Activated CD4-positive, alpha-beta T cell treated with anti-CD3 and anti-CD28 coated beads, Interleukin-2, amount 10 ng/mL, durations not matched to agents 24 days and 14 days (primary cell): ENCODE data around the gene NEUROD2. TPM values are rescaled to one million over a fixed set of nuclear protein-coding genes. Genes with fewer than 3 reads are reported as not detected.

Experiments used
- DNase-seq: peaks from one replicate; pipeline ENCODE4 v3.0.0; 2022
- H3K27ac Mint-ChIP-seq: one replicate; pipeline ENCODE4 v1.8.0; 2022; ENCODE audit warnings: mild to moderate bottlenecking, mixed read lengths
- H3K27me3 Mint-ChIP-seq: one replicate; pipeline ENCODE4 v1.8.0; 2022; ENCODE audit warnings: mixed read lengths
- H3K36me3 Mint-ChIP-seq: one replicate; pipeline ENCODE4 v1.8.0; 2022; ENCODE audit warnings: low read depth, mild to moderate bottlenecking, mixed read lengths
- H3K4me1 Mint-ChIP-seq: one replicate; pipeline ENCODE4 v1.8.0; 2021; ENCODE audit warnings: mixed read lengths
- H3K4me3 Mint-ChIP-seq: one replicate; pipeline ENCODE4 v1.8.0; 2022; ENCODE audit warnings: mild to moderate bottlenecking, moderate library complexity, mixed read lengths
- H3K9me3 Mint-ChIP-seq: one replicate; pipeline ENCODE4 v1.8.0; 2021; ENCODE audit warnings: mixed read lengths
- intact Hi-C: fragments of 100-400 bp; cut with micrococcal nuclease; formaldehyde crosslinking; loops from one replicate; pipeline ENCODE4 v1.15.1; 2023
- total RNA-seq: library from RNA; stranded (reverse); gene quantifications from 2 replicates; pipeline ENCODE4 v1.2.3, GENCODE V29; 2022

NEUROD2 gene
- total RNA-seq, 1 donor from 2014 or later: not detected

GRCh38 chr17:39629494-39629880, 21.8 kb upstream of the NEUROD2 start:
- H3K36me3 Mint-ChIP-seq: no peaks in the 10 kb centered on the region
- H3K4me3 Mint-ChIP-seq: no peak overlapping the region
- H3K27ac Mint-ChIP-seq: no peak overlapping the region
- H3K9me3 Mint-ChIP-seq: no peaks in the 10 kb centered on the region
- intact Hi-C loops: no loop called here
- peaks cover 50% of the 10 kb centered on the region for H3K27me3 Mint-ChIP-seq
- no peak for DNase-seq
- H3K4me1 Mint-ChIP-seq: peaks cover 17% of the 10 kb centered on the region

- DNase-seq: no peak
- H3K4me1 Mint-ChIP-seq: peaks cover 16% of the 10 kb centered on the region
- peaks cover 54% of the 10 kb centered on the region for H3K27me3 Mint-ChIP-seq
- no peaks in the 10 kb centered on the region for H3K36me3 Mint-ChIP-seq
- H3K9me3 Mint-ChIP-seq: no peaks in the 10 kb centered on the region
- H3K27ac Mint-ChIP-seq: no peak overlapping the region
- no peak overlapping the region for H3K4me3 Mint-ChIP-seq
- intact Hi-C loops: no loop called here
Measured at GRCh38 chr17:39628655-39629493, 21.2 kb upstream of the NEUROD2 start.

GRCh38 chr17:39627712-39628516, 20.2 kb upstream of the NEUROD2 start:
- Mint-ChIP-seq H3K9me3 (no peaks in the 10 kb centered on the region), H3K4me1 (peaks cover 19% of the 10 kb centered on the region), H3K27ac (no peak overlapping the region), H3K4me3 (no peak overlapping the region), H3K27me3 (peaks cover 56% of the 10 kb centered on the region), H3K36me3 (no peaks in the 10 kb centered on the region)
- no peak for DNase-seq
- intact Hi-C loops: no loop called here

GRCh38 chr17:39627047-39627711, 19.5 kb upstream of the NEUROD2 start:
- H3K27me3 Mint-ChIP-seq: peaks cover 56% of the 10 kb centered on the region
- intact Hi-C loops: no loop called here
- peaks cover 23% of the 10 kb centered on the region for H3K4me1 Mint-ChIP-seq
- no peak for DNase-seq
- no peaks in the 10 kb centered on the region for H3K36me3 Mint-ChIP-seq
- no peaks in the 10 kb centered on the region for H3K9me3 Mint-ChIP-seq
- H3K27ac Mint-ChIP-seq: no peak overlapping the region
- H3K4me3 Mint-ChIP-seq: no peak overlapping the region

GRCh38 chr17:39626171-39627046, 18.7 kb upstream of the NEUROD2 start, which contains the start of gene PPP1R1B:
TSS of gene PPP1R1B (plus strand) at chr17:39626952. CDS start at chr17:39627393, 441 bp downstream.
- peaks cover 20% of the 10 kb centered on the region for H3K4me1 Mint-ChIP-seq
- DNase-seq: no peak
- intact Hi-C loops: no loop called here
- no peak within 1 kb of the TSS for H3K27ac Mint-ChIP-seq
- H3K4me3 Mint-ChIP-seq: no peak within 1 kb of the TSS
- peaks cover 51% of the 10 kb centered on the region for H3K27me3 Mint-ChIP-seq
- no peaks in the 10 kb centered on the region for H3K36me3 Mint-ChIP-seq
- H3K9me3 Mint-ChIP-seq: no peaks in the 10 kb centered on the region

- Mint-ChIP-seq H3K27me3 (peaks cover 47% of the 10 kb centered on the region), H3K4me1 (peaks cover 17% of the 10 kb centered on the region), H3K9me3 (no peaks in the 10 kb centered on the region), H3K36me3 (no peaks in the 10 kb centered on the region), H3K27ac (no peak overlapping the region), H3K4me3 (no peak overlapping the region)
- intact Hi-C loops: no loop called here
- DNase-seq: no peak
Measured at GRCh38 chr17:39625198-39625785, 17.6 kb upstream of the NEUROD2 start.

GRCh38 chr17:39624313-39624712, 16.6 kb upstream of the NEUROD2 start:
- peaks cover 52% of the 10 kb centered on the region for H3K27me3 Mint-ChIP-seq
- H3K27ac Mint-ChIP-seq: no peak overlapping the region
- no peaks in the 10 kb centered on the region for H3K9me3 Mint-ChIP-seq
- no peak overlapping the region for H3K4me3 Mint-ChIP-seq
- DNase-seq: no peak
- intact Hi-C loops: loop anchor here (5.0 kb wide), 1 partner anchor 238 kb away; the partner anchor contains the start of gene IKZF3
- peaks cover 17% of the 10 kb centered on the region for H3K4me1 Mint-ChIP-seq
- H3K36me3 Mint-ChIP-seq: no peaks in the 10 kb centered on the region

GRCh38 chr17:39623356-39623950, 15.7 kb upstream of the NEUROD2 start:
- peak overlapping the region; percentile 33 for H3K4me3 Mint-ChIP-seq
- H3K36me3 Mint-ChIP-seq: no peaks in the 10 kb centered on the region
- no peak overlapping the region for H3K27ac Mint-ChIP-seq
- H3K9me3 Mint-ChIP-seq: no peaks in the 10 kb centered on the region
- DNase-seq: peak; percentile 96
- peaks cover 17% of the 10 kb centered on the region for H3K4me1 Mint-ChIP-seq
- peaks cover 56% of the 10 kb centered on the region for H3K27me3 Mint-ChIP-seq
- intact Hi-C loops: loop anchor here (1.0 to 5.0 kb wide), 2 partner anchors 75 to 239 kb away; partner anchors contain the start of gene IKZF3

- DNase-seq: no peak
- peaks cover 52% of the 10 kb centered on the region for H3K27me3 Mint-ChIP-seq
Measured at GRCh38 chr17:39622380-39623006, 14.8 kb upstream of the NEUROD2 start.

GRCh38 chr17:39621523-39622379, 14.0 kb upstream of the NEUROD2 start:
- peak; percentile 97 for DNase-seq
- peak overlapping the region; percentile 76 for H3K4me3 Mint-ChIP-seq
- no peaks in the 10 kb centered on the region for H3K36me3 Mint-ChIP-seq
- peaks cover 17% of the 10 kb centered on the region for H3K4me1 Mint-ChIP-seq
- H3K27ac Mint-ChIP-seq: peak overlapping the region; percentile 62
- H3K9me3 Mint-ChIP-seq: no peaks in the 10 kb centered on the region
- peaks cover 57% of the 10 kb centered on the region for H3K27me3 Mint-ChIP-seq
- intact Hi-C loops: loop anchor here (1.0 to 5.0 kb wide), 5 partner anchors 13 to 359 kb away; partner anchors contain the start of genes IKZF3, MIEN1 and PSMD3

More at GRCh38 chr17:39622380-39623006, 14.8 kb upstream of the NEUROD2 start:
- Mint-ChIP-seq H3K4me1 (peaks cover 17% of the 10 kb centered on the region), H3K27ac (peak overlapping the region; percentile 62), H3K9me3 (no peaks in the 10 kb centered on the region), H3K36me3 (no peaks in the 10 kb centered on the region), H3K4me3 (peak overlapping the region; percentile 76)
- intact Hi-C loops: loop anchor here (1.0 to 5.0 kb wide), 6 partner anchors 12 to 358 kb away; partner anchors contain the start of genes IKZF3, MIEN1 and PSMD3

GRCh38 chr17:39619786-39620101, 12.0 kb upstream of the NEUROD2 start:
- intact Hi-C loops: loop anchor here (5.0 kb wide), 1 partner anchor 243 kb away; the partner anchor contains the start of gene IKZF3
- H3K27ac Mint-ChIP-seq: no peak overlapping the region

More at GRCh38 chr17:39619786-39620101, 12.0 kb upstream of the NEUROD2 start:
- Mint-ChIP-seq H3K9me3 (no peaks in the 10 kb centered on the region), H3K4me3 (no peak overlapping the region), H3K27me3 (peaks cover 56% of the 10 kb centered on the region), H3K36me3 (no peaks in the 10 kb centered on the region), H3K4me1 (peaks cover 13% of the 10 kb centered on the region)
- DNase-seq: no peak
